ENCODE measurements around the gene INPP5K. TPM values are rescaled to one million over a fixed set of nuclear protein-coding genes. Genes with fewer than 3 reads are reported as not detected.
A peak's percentile ranks its signal among the peaks of the same experiment; 100 is the strongest.
"Not testable (repeated sequence)": the region's sequence is repeated elsewhere in the genome, so short reads cannot be mapped to it uniquely, and the experiment has no call there.

Gene INPP5K
- total and polyA plus RNA-seq, 2 donors: 29.7 to 37.2 TPM

- no peak for DNase-seq (ENCODE audit: extremely low spot score)
- Histone ChIP-seq H3K27ac (ENCODE audit: low read depth) (no peak overlapping the region), H3K4me1 (ENCODE audit: insufficient read depth) (no peaks in the 10 kb centered on the region), H3K36me3 (ENCODE audit: insufficient read depth) (no peaks in the 10 kb centered on the region), H3K4me3 (ENCODE audit: low read depth, low read length) (no peak overlapping the region)
- WGBS: 79% methylated on average over 21 of the region's 21 CpGs
Observed at GRCh38 chr17:1467898-1468492, 48.4 kb downstream of the INPP5K start.

- no peak for DNase-seq (ENCODE audit: extremely low spot score)
- Histone ChIP-seq H3K4me3 (ENCODE audit: low read depth, low read length) (no peak overlapping the region), H3K36me3 (ENCODE audit: insufficient read depth) (no peaks in the 10 kb centered on the region), H3K27ac (ENCODE audit: low read depth) (no peak overlapping the region), H3K4me1 (ENCODE audit: insufficient read depth) (no peaks in the 10 kb centered on the region)
- WGBS: 90% methylated on average over 16 of the region's 16 CpGs
Observed at GRCh38 chr17:1467258-1467657, 49.2 kb downstream of the INPP5K start.

- WGBS: 81% methylated on average over 8 of the region's 8 CpGs
- H3K36me3 ChIP-seq (ENCODE audit: insufficient read depth): no peaks in the 10 kb centered on the region
Observed at GRCh38 chr17:1464186-1464585, 52.2 kb downstream of the INPP5K start.

GRCh38 chr17:1462164-1463112 lies 54.0 kb downstream of the INPP5K start:
- Histone ChIP-seq H3K4me1 (ENCODE audit: insufficient read depth) (no peaks in the 10 kb centered on the region), H3K36me3 (ENCODE audit: insufficient read depth) (no peaks in the 10 kb centered on the region), H3K4me3 (ENCODE audit: low read depth, low read length) (no peak overlapping the region), H3K27ac (ENCODE audit: low read depth) (no peak overlapping the region)
- 72% methylated on average over 33 of the region's 33 CpGs for WGBS
- DNase-seq (ENCODE audit: extremely low spot score): no peak

More at GRCh38 chr17:1464186-1464585, 52.2 kb downstream of the INPP5K start:
- H3K27ac ChIP-seq (ENCODE audit: low read depth): no peak overlapping the region
- H3K4me1 ChIP-seq (ENCODE audit: insufficient read depth): no peaks in the 10 kb centered on the region
- no peak overlapping the region for H3K4me3 ChIP-seq (ENCODE audit: low read depth, low read length)
- no peak for DNase-seq (ENCODE audit: extremely low spot score)

- Histone ChIP-seq H3K27ac (ENCODE audit: low read depth) (no peak overlapping the region), H3K4me3 (ENCODE audit: low read depth, low read length) (no peak overlapping the region), H3K36me3 (ENCODE audit: insufficient read depth) (no peaks in the 10 kb centered on the region), H3K4me1 (ENCODE audit: insufficient read depth) (no peaks in the 10 kb centered on the region)
- no peak for DNase-seq (ENCODE audit: extremely low spot score)
- 90% methylated on average over 18 of the region's 18 CpGs for WGBS
Observed at GRCh38 chr17:1461198-1461944, 55.0 kb downstream of the INPP5K start.

GRCh38 chr17:1460233-1460632 lies 56.2 kb downstream of the INPP5K start:
- Histone ChIP-seq H3K4me1 (ENCODE audit: insufficient read depth) (no peaks in the 10 kb centered on the region), H3K4me3 (ENCODE audit: low read depth, low read length) (no peak overlapping the region), H3K27ac (ENCODE audit: low read depth) (no peak overlapping the region), H3K36me3 (ENCODE audit: insufficient read depth) (no peaks in the 10 kb centered on the region)
- WGBS: 33% methylated on average over 6 of the region's 6 CpGs
- no peak for DNase-seq (ENCODE audit: extremely low spot score)

- under 1% methylated on average over 93 of the region's 93 CpGs for WGBS
- no peaks in the 10 kb centered on the region for H3K36me3 ChIP-seq (ENCODE audit: insufficient read depth)
- H3K4me1 ChIP-seq (ENCODE audit: insufficient read depth): peaks cover 2% of the 10 kb centered on the region
- peak within 1 kb of the TSS; percentile 93 for H3K27ac ChIP-seq (ENCODE audit: low read depth)
- H3K4me3 ChIP-seq (ENCODE audit: low read depth, low read length): peak within 1 kb of the TSS; percentile 96
- peak; percentile 83 for DNase-seq (ENCODE audit: extremely low spot score)
Observed at GRCh38 chr17:1455797-1456599, 60.4 kb downstream of the INPP5K start, which contains the start of gene CRK. Gene CRK, minus strand, starts transcription at chr17:1456232. Its CDS starts 115 bp downstream, at chr17:1456117.

- Histone ChIP-seq H3K4me3 (ENCODE audit: low read depth, low read length) (peak overlapping the region; percentile 96), H3K27ac (ENCODE audit: low read depth) (peak overlapping the region; percentile 93), H3K36me3 (ENCODE audit: insufficient read depth) (no peaks in the 10 kb centered on the region), H3K4me1 (ENCODE audit: insufficient read depth) (peaks cover 2% of the 10 kb centered on the region)
- peak; percentile 18 for DNase-seq (ENCODE audit: extremely low spot score)
- under 1% methylated on average over 31 of the region's 31 CpGs for WGBS
Observed at GRCh38 chr17:1455291-1455796, 61.1 kb downstream of the INPP5K start.

- DNase-seq (ENCODE audit: extremely low spot score): no peak
- no peak overlapping the region for H3K27ac ChIP-seq (ENCODE audit: low read depth)
- H3K4me1 ChIP-seq (ENCODE audit: insufficient read depth): peaks cover 2% of the 10 kb centered on the region
- no peak overlapping the region for H3K4me3 ChIP-seq (ENCODE audit: low read depth, low read length)
- WGBS: 58% methylated on average over 9 of the region's 9 CpGs
- H3K36me3 ChIP-seq (ENCODE audit: insufficient read depth): no peaks in the 10 kb centered on the region
Observed at GRCh38 chr17:1454541-1454940, 61.9 kb downstream of the INPP5K start.

- H3K36me3 ChIP-seq (ENCODE audit: insufficient read depth); H3K27ac ChIP-seq (ENCODE audit: low read depth); H3K4me1 ChIP-seq (ENCODE audit: insufficient read depth); H3K4me3 ChIP-seq (ENCODE audit: low read depth, low read length); DNase-seq (ENCODE audit: extremely low spot score): not testable (repeated sequence)
- 95% methylated on average over 11 of the region's 11 CpGs for WGBS
Observed at GRCh38 chr17:1453694-1454093, 62.7 kb downstream of the INPP5K start.

- peaks cover 2% of the 10 kb centered on the region for H3K4me1 ChIP-seq (ENCODE audit: insufficient read depth)
- 77% methylated on average over 5 of the region's 5 CpGs for WGBS
- H3K4me3 ChIP-seq (ENCODE audit: low read depth, low read length): no peak overlapping the region
- H3K36me3 ChIP-seq (ENCODE audit: insufficient read depth): no peaks in the 10 kb centered on the region
- no peak overlapping the region for H3K27ac ChIP-seq (ENCODE audit: low read depth)
- DNase-seq (ENCODE audit: extremely low spot score): no peak
Observed at GRCh38 chr17:1452836-1453235, 63.6 kb downstream of the INPP5K start.

- H3K4me1 ChIP-seq (ENCODE audit: insufficient read depth); H3K27ac ChIP-seq (ENCODE audit: low read depth); H3K36me3 ChIP-seq (ENCODE audit: insufficient read depth); DNase-seq (ENCODE audit: extremely low spot score); H3K4me3 ChIP-seq (ENCODE audit: low read depth, low read length): not testable (repeated sequence)
- 95% methylated on average over 21 of the region's 21 CpGs for WGBS
Observed at GRCh38 chr17:1450261-1450660, 66.2 kb downstream of the INPP5K start.

Data from urinary bladder (tissue), 4 donors.